ENCODE data around the gene THAP2.

Gene THAP2

GRCh38 chr12:71663561-71664410, at the start of gene THAP2, which contains the start of gene ZFC3H1:
TSS of gene THAP2 (plus strand) at chr12:71664301. CDS start at chr12:71664510, 209 bp downstream.
TSS of gene ZFC3H1 (minus strand) at chr12:71663848. CDS start at chr12:71663610, 238 bp downstream.
- DNase-seq (ENCODE audit: low spot score): peak; percentile 96

GRCh38 chr12:71621938-71622337, 42.2 kb upstream of the THAP2 start:
- no peak for DNase-seq (ENCODE audit: low spot score)

- DNase-seq (ENCODE audit: low spot score): no peak
These were observed 38.6 kb upstream of the THAP2 start for GRCh38 chr12:71625476-71625875.

- no peak for DNase-seq (ENCODE audit: low spot score)
These were observed 38.0 kb upstream of the THAP2 start for GRCh38 chr12:71626098-71626497.

GRCh38 chr12:71626768-71627167, 37.3 kb upstream of the THAP2 start:
- DNase-seq (ENCODE audit: low spot score): no peak

- DNase-seq (ENCODE audit: low spot score): no peak
These were observed 36.6 kb upstream of the THAP2 start for GRCh38 chr12:71627438-71628002.

- DNase-seq (ENCODE audit: low spot score): peak; percentile 57
These were observed 27.4 kb upstream of the THAP2 start for GRCh38 chr12:71636704-71637115.

GRCh38 chr12:71638499-71638898, 25.6 kb upstream of the THAP2 start:
- DNase-seq (ENCODE audit: low spot score): no peak

- DNase-seq (ENCODE audit: low spot score): no peak
These were observed 24.8 kb upstream of the THAP2 start for GRCh38 chr12:71639341-71639760.

- no peak for DNase-seq (ENCODE audit: low spot score)
These were observed 23.8 kb upstream of the THAP2 start for GRCh38 chr12:71640316-71640715.

GRCh38 chr12:71641390-71641789, 22.7 kb upstream of the THAP2 start:
- no peak for DNase-seq (ENCODE audit: low spot score)

GRCh38 chr12:71642264-71642663, 21.8 kb upstream of the THAP2 start:
- no peak for DNase-seq (ENCODE audit: low spot score)

- no peak for DNase-seq (ENCODE audit: low spot score)
These were observed 18.8 kb upstream of the THAP2 start for GRCh38 chr12:71645268-71645667.

- no peak for DNase-seq (ENCODE audit: low spot score)
These were observed 17.6 kb upstream of the THAP2 start for GRCh38 chr12:71646512-71646911.

GRCh38 chr12:71648537-71648936, 15.6 kb upstream of the THAP2 start:
- no peak for DNase-seq (ENCODE audit: low spot score)

GRCh38 chr12:71649401-71649800, 14.7 kb upstream of the THAP2 start:
- no peak for DNase-seq (ENCODE audit: low spot score)

- DNase-seq (ENCODE audit: low spot score): no peak
These were observed 11.4 kb upstream of the THAP2 start for GRCh38 chr12:71652656-71653055.

- no peak for DNase-seq (ENCODE audit: low spot score)
These were observed 11.0 kb upstream of the THAP2 start for GRCh38 chr12:71653137-71653536.

GRCh38 chr12:71654200-71654599, 9.9 kb upstream of the THAP2 start:
- DNase-seq (ENCODE audit: low spot score): no peak

- DNase-seq (ENCODE audit: low spot score): peak; percentile 33
These were observed 8.6 kb upstream of the THAP2 start for GRCh38 chr12:71655495-71655894.

- DNase-seq (ENCODE audit: low spot score): no peak
These were observed 8.2 kb upstream of the THAP2 start for GRCh38 chr12:71655907-71656306.

- no peak for DNase-seq (ENCODE audit: low spot score)
These were observed 7.4 kb upstream of the THAP2 start for GRCh38 chr12:71656740-71657139.

- no peak for DNase-seq (ENCODE audit: low spot score)
These were observed 2.0 kb upstream of the THAP2 start for GRCh38 chr12:71661977-71662530.

All from CD4-positive, alpha-beta T cell treated with Interleukin-15 for 4 hours (primary cell).